ENCODE measurements around the gene SCNN1G.
"Not testable (repeated sequence)": the region's sequence is repeated elsewhere in the genome, so short reads cannot be mapped to it uniquely, and the experiment has no call there.

The SCNN1G gene, protein sequence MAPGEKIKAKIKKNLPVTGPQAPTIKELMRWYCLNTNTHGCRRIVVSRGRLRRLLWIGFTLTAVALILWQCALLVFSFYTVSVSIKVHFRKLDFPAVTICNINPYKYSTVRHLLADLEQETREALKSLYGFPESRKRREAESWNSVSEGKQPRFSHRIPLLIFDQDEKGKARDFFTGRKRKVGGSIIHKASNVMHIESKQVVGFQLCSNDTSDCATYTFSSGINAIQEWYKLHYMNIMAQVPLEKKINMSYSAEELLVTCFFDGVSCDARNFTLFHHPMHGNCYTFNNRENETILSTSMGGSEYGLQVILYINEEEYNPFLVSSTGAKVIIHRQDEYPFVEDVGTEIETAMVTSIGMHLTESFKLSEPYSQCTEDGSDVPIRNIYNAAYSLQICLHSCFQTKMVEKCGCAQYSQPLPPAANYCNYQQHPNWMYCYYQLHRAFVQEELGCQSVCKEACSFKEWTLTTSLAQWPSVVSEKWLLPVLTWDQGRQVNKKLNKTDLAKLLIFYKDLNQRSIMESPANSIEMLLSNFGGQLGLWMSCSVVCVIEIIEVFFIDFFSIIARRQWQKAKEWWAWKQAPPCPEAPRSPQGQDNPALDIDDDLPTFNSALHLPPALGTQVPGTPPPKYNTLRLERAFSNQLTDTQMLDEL

DNA sequence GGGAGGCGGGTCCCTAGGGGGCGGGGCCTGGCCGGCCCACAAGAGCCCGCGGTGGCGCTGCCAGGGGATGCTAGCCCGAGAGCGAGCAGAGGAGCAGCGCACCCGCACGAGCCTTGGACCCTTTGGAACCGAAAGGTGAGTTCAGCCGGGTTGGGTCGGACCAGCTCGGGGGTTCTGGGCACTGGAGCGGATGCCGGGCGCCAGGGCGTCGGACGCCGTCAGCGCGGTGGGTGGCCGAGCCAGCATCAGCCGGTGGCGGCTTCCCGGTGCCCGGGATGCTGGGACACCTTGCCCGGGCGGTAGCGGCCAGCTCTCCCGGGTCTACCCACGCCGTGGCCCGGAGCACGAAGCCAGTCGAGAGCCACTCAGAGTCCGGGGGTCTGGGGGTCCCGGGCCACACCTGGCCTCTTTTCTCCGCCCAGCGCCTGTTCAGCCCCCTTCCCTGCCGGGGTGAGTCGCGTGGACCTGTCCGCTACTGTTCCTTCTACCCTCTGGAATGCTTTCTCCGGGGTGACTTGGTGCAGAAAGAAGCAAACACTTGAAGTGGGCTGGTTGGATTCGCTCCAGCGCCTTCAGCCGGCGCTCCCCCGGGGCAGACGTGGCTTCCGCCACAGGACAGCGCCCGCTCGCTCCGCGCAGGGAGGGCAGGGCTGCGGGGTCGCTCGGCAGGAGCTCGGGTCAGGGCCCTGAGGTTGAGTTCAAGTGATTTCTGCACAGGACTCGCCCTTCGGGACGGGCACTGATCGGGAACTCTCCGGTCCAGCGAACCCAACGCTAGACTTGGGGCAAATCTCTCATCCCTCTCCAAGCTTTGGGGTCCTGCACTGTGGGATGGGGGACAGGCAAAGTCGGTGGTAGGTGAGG lies at the start of gene SCNN1G:
Gene SCNN1G (plus strand): TSS at position 67 of the 864 bp plus-strand sequence. CDS start 3,527 bp downstream, outside the sequence.
- DNase-seq (ENCODE audit: low read depth): no peak

DNA sequence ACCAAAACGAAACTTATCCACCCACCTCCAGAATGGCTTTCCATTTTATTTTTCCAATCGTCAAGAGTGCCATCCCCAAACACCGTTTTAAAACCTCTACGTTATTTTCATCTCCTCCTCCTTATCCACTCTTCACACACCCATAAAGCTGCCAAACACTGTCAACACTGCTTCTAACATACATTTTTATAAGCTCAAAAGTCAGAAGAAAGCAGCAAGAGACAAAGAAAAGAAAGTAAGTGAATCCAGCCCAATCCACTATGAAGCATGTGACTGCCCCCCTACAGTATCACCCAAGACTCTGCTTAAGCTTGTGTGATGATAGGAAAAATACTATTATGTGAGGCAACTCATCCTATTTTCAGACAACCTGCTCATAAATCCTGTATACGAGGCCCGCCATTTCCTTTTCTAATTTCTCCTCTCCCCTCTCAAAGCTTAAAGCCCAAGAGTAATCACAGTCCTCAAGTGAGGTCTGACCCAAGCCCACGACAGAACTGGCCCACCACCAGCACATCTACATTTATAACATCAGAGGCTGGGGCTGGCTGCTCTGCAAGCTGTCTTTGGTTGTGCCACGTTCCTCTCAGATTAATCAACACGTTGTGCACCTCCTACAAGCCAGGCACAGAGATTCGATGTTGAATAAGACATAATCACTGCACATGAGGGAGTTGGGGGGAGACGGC lies 49.6 kb upstream of the SCNN1G start:
- no peak for DNase-seq (ENCODE audit: low read depth)

DNA sequence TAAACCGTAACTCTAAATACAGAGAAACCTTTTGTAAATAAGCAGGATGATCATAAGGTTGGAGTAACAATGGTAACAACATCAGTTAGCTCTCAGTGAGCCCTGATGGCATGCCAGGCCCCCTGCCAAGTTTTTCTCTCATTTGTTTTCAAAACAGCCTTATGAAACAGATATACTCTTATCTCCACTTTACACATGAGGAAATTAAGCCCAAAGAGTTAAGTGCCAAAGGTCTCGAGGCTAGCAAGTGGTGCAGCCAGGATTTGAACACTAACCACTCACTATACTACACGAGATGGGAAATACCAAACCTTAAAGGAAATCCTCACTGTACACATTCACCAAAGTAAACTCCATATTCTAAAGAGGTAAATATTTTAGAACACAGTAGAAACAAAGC lies 48.3 kb upstream of the SCNN1G start:
- DNase-seq (ENCODE audit: low read depth): no peak

DNA sequence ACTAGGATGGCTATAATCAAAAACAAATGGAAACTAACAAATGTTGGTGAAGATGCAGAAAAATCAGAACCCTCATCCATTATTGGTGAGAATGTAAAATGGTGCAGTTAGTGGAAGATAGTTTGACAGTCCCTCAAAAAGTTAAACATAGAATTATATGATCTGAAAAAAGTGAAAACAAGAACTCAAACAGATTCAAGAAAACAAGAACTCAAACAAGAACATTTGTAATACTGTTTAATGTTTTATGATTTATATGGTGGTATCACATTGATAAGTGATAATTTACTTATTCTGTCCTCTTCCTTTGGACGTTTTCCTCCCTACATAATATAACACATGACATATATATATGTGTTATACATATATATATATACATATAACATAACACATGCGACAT lies 45.3 kb upstream of the SCNN1G start:
- no peak for DNase-seq (ENCODE audit: low read depth)

DNA sequence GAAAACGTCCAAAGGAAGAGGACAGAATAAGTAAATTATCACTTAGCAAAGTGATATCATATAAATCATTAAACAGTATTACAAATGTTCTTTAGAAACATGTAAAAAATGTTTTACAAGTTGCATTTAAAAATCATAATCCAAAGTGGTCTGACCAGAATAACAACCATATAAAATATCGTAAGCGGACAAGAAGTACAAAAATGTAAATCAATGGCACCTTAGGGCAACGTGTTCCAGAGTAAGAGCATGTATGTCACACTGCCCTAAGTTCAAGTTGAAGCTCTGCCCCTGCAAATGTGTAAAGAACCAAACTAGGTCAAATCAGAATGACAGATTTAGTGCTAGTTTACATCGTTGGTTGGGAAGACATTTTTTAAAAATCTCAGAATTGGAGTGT lies 44.7 kb upstream of the SCNN1G start:
- DNase-seq (ENCODE audit: low read depth): no peak

DNA sequence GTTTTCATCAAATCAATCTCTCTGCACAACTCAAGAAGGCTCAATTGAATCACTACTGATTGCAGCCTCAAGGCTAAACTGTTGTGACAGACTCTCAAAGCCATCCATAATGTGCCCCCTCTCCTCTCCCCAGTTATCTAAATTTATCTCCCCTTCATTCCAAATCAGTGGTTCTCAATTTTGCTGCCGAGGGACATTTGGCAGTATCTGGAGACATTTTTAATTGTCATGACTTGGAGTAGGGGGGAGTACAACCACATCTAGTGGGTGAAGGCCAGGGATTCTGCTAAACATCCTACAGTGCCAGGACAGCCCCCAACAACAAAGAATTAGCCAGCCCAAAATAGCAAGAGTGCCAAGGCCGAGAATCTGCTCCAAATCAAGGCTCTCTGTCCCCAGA lies 42.4 kb upstream of the SCNN1G start:
- DNase-seq (ENCODE audit: low read depth): no peak

DNA sequence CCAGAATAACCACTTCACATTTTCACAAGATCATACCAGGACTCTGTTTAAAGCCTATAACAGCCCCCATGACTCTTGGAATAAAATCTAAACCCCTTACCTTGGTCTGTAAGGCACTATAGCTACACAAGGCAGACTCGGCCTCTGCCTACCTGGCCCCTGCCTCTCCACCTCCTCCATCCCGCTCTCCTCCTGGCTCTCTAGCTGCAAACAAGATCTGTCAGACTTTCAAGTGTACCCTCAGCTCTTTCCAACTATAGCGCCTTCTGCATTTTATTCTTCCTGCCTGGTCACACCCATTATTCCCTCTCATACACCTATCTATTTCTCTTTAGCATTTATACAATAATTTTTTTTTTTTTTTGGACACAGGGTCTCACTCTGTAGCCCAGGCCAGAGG lies 41.5 kb upstream of the SCNN1G start:
- no peak for DNase-seq (ENCODE audit: low read depth)

DNA sequence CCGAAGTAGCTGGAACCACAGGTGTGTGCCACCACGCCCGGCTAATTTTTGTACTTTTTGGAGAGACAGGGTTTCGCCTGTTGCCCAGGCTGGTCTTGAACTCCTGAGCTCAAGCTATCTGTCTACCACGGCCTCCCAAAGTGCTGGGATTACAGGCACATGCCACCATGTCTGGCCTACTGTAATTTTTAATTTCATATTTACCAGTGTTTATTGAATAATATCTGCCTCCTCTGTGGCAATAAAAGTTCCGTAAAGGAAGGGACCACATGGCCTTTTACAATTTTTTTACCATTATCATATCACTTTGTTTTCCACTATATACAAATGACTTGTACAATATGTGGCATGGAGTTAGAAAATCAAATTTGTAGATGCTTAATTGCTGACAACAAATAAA lies 41.0 kb upstream of the SCNN1G start:
- DNase-seq (ENCODE audit: low read depth): no peak

DNA sequence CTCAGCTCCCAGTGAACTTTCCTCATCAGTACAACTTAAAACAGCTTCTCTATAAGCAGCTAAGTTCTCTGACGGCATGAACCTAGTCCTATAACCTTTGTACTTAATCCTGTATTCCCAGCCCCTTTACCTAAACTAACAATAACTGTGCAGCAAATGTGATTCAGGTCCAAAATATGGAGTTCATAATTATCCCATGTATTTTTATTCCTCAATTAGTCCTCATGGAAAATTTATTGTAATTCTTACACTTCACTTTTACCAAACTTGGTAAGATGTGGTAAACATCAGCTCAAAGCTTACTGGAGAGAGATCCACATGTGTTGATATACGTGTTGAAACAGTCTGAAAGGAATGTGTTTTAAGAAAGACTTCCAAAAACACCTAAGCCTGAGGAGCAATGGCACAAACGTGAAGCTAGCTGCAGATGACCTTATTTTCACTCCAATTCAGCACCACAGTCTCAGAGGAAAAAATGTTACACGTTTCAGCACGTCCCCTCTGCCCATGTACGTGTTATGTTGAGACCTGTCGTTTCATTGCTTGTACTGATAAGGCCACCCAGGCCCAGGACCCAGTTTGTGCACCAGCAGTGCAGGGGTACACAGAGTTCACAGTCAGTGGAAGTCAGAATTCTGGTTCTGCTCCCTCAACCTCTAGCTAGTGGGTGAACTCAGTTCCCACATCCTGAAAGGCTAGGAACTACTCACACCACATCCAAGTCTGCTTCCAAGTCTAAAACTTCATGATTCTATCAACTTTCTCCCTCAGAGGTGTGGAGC lies 40.4 kb upstream of the SCNN1G start:
- DNase-seq (ENCODE audit: low read depth): no peak

DNA sequence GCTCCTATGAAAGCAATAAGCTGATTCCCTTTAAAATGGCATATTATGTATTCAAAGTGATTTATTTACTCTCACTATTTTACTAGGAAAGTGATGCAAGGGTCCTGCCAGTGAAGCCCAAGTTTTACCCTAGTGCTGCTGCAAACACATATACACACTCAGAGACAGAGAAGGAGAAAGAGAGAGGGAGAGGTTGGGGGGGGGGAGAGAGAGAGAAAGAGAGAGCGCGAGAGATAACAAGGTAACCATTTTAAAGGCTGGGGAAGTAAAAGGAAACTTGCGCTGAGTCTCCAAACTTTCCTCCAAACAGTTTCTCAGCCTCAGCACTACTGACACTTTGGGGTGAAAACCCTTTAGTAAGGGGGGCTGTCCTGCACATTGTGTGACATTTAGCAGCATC lies 39.2 kb upstream of the SCNN1G start:
- no peak for DNase-seq (ENCODE audit: low read depth)

DNA sequence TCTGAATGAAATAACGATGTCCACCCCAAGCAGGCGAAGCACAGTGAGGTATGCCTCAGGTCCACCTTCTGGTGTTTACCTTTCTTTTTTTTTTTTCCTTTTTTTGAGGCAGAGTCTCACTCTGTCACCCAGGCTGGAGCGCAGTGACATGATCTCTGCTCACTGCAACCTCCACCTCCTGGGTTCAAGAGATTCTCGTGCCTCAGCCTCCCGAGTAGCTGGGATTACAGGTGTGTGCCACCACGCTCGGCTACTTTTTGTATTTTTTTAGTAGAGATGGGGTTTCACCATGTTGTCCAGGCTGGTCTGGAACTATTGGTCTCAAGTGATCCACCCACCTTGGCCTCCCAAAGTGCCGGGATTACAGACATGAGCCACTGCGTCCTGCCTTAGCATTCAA lies 38.2 kb upstream of the SCNN1G start:
- not testable (repeated sequence) for DNase-seq (ENCODE audit: low read depth)

DNA sequence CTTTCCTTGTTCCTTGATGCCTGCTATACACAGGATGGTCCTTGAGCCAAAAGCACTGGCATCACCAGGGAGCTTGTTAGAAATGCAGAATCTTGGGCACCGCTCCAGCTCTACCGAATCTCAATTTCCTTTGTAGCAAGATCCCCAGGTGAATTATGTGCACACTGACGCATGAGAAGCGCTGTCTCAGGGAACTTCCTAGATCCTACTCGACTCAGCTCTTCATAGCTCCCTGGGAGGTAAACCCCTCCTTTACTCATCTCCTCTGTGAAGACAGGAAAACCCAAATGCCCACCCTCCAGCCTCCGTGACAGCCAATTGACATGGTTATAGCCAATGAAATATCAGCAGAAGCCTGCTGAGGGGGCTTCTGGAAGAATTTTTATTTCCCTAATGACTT lies 37.4 kb upstream of the SCNN1G start:
- no peak for DNase-seq (ENCODE audit: low read depth)

DNA sequence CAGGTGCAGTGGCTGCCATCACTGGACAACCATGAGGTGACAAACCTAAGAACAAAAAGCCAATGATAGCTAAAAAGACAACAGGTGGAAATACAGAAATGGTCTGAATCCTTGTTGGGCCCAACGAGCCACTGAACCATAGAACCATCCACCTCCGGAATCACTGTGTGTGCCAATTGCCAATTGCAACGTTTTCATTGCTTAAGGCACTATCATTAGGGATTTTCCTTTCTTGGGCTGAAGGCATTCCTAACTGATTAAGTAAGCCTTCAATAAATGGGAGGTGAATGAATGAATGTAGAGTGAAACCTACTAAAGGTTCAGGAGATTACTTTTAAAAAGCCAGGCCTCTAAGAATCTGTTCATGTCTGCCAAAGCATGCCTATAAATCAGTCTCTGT lies 36.9 kb upstream of the SCNN1G start:
- DNase-seq (ENCODE audit: low read depth): no peak

DNA sequence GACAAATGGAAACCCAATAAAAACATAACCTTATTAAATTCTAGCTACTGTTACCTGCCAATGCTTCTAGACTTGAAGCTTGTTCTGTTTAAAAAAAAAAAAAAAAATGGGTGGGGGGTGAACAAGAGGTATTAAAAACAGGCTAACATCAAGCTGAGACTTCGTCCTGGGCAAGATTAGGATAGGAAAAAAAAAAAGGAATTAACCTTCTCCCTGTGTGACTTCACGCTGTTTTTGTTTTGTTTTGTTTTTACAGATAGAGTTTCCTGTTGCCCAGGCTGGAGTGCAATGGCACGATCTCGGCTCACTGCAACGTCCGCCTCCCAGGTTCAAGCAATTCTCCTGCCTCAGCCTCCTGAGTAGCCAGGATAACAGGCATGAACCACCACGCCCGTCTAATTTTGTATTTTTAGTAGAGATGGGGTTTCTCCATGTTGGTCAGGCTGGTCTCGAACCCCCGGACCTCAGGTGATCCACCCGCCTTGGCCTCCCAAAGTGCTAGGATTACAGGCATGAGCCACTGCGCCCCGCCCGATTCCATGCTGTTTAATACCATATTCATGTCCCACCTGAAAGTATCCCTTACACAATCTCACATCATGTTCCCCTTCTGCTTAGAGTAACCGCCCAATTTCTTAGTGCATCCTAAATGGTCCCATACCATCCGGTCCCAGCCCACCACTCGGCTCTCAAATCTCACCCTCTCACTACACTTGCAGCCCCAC lies 35.5 kb upstream of the SCNN1G start:
- DNase-seq (ENCODE audit: low read depth): no peak

DNA sequence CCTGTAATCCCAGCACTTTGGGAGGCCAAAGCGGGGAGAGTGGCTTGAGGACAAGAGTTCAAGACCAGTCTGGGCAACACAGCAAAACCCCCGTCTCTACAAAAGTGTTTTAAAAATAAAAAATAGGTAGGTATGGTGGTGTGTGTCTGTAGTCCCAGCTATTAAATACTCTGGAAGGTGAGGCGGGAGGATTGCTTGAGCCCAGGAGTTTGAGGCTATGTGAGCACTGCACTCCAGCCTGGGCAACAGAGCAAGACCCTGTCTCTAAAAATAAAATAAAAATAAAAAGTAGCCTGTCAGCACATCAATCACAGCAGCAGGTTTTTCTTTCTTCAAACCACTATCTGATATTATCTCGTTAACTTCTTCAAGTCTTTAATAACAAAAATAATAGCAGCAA lies 34.9 kb upstream of the SCNN1G start:
- DNase-seq (ENCODE audit: low read depth): no peak

DNA sequence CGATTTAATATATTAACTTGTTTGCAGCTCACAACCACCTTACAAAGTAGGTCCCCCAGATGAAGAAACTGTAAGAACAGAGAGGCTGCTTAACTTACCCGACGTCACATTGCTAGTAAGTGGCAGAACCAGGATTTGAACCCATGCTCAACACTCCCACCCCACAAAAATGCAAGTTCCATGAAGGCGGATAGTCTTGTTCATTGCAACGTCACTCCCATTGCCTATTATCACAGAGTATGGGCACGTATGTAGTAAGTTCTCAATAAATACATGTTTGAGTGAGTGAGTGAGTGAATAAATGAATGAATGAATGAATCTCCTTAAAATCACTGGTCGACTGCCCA lies 34.4 kb upstream of the SCNN1G start:
- no peak for DNase-seq (ENCODE audit: low read depth)

DNA sequence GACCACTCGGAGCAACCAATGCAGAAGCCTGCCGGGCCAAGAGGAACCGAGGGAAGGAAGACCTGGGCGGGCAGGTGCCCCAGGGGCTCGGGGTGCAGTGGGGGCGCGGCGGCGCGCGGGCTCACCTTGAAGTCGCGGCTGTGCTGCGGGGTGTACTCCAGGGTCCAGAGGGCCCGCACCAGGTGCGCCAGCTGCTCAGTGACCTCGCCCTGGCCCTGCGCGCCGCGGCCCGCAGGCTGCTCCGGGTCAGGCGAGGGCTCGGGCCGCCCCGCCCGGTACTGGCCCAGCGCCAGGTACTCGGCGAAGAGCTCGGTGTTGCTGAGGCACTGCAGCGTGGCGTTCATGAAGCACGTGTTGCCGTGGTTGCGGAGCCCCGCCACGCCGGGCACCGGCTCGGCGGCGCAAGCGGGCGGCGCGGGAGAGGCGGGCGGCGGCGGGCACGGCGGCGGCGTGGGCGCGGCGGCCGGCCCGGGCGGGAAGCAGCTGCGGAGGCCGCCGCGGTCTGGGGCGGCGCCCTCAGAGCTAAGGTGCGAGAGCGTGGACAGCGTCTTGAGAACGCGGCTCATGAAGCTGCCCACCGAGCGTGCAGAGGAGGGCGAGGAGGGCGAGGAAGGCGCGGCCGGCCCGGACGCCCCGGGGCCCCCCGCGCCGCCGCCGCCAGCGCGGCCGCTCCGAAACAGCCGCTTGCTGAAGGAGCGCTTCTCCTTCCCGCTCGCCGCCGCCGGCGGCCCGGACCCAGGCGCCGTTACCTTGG lies 33.9 kb upstream of the SCNN1G start:
- DNase-seq (ENCODE audit: low read depth): no peak

DNA sequence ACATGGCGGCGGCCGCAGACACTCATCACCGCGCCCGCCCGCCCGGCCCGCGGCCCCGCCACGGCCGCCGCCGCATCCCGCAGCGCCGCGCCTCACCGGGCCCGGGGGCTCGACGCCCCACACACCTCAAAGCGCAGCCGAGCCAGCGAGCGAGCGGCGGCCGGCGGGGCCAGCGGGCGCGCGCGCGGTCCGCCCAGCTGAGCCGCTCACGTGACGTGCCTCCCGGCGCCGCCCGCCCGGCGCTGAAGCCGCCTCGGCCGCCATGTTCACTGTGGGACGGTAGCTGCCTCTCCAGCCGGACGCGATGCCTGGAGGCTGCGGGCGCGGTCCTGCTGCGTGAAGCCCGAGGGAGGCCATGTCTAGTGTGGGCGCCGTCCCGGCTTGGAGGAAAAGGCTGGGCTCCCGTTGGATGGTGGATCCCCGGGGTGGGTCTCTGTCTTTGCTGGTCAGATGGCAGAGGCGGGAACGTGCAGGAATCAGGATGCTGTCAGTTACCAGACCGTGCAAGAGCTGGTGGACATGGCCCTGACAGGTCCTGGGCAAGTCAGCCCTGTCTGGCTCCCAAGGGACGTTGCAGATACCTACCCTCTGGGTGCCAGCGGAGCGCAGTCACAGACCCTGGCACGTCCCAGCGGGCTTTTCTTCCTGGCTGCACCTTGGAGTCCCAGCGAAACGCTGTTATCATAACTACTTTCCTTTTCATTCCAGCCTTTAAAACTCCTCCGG lies 33.1 kb upstream of the SCNN1G start, which contains the start of gene USP31:
Gene USP31 (minus strand): TSS at position 186 of the 726 bp plus-strand sequence. CDS start 182 bp downstream, at position 4.
- peak; percentile 74 for DNase-seq (ENCODE audit: low read depth)

DNA sequence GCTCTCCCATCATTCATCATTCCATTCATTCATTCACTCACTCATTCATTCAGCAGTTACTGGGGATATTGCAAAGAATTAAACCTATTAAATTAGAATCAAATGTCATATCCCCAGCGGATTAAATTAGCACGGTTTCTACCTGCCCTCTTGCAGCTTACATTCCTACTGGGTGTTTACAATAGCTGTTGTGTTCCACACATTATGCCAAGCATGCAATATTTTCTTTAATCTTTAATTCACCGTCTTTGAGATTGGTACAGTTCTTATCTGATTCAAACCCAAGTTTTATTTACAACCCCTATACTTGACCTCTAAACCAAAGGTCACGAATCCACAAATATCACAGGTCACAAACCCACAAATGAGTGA lies 32.6 kb upstream of the SCNN1G start:
- no peak for DNase-seq (ENCODE audit: low read depth)
